Measurements from ENCODE around the gene SLC10A7. TPM values are rescaled to one million over a fixed set of nuclear protein-coding genes. Genes with fewer than 3 reads are reported as not detected.

The SLC10A7 gene
- total RNA-seq, 3 donors from 2014 or later (not counting 1 experiment from before 2014, with no cell fraction given) = 16.0 to 29.4 (median 26.3) TPM

DNA sequence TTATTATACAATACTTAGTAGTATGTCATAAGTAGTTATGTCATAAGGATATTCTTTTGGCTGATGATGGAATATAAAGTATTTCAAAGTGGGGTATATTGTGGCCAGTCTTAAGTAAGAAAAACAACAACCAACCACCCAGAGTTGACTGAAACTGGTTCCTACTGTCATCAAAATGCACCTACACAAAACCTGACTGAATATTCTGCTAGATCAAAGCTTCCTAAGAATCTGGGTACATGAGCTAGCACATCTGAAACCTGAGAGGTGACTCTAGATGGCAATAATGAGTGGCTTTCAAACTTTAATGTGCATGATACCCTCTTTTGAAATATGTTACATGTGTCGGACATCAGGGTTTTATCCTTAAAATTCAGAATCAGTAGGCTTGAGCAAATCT lies 247.0 kb downstream of the SLC10A7 start:
- WGBS (ENCODE audit: insufficient coverage) = 100% methylated on average over 1 of the region's 1 CpG
- Histone ChIP-seq H3K9me3 (ENCODE audit: control insufficient read depth, insufficient read depth, low read length) (no peaks in the 10 kb centered on the region), H3K4me1 (ENCODE audit: control insufficient read depth, insufficient read depth, low read length) (no peaks in the 10 kb centered on the region), H3K36me3 (ENCODE audit: control insufficient read depth, insufficient read depth, low read length) (no peaks in the 10 kb centered on the region), H3K4me3 (ENCODE audit: low read length) (no peak overlapping the region), H3K27ac (ENCODE audit: low read length) (no peak overlapping the region), H3K27me3 (ENCODE audit: control insufficient read depth, insufficient read depth, low read length) (no peaks in the 10 kb centered on the region)
- Mint-ChIP-seq H3K4me3 (no peak overlapping the region), H3K27ac (no peak overlapping the region), H3K36me3 (no peaks in the 10 kb centered on the region), H3K4me1 (no peaks in the 10 kb centered on the region), H3K9me3 (no peaks in the 10 kb centered on the region), H3K27me3 (ENCODE audit: low read depth in 2 of 2) (no peaks in the 10 kb centered on the region)
- no peak for ATAC-seq
- intact Hi-C loops (cut with micrococcal nuclease) = no loop called here
- DNase-seq = no peak
- TF ChIP-seq, protein P1, sequence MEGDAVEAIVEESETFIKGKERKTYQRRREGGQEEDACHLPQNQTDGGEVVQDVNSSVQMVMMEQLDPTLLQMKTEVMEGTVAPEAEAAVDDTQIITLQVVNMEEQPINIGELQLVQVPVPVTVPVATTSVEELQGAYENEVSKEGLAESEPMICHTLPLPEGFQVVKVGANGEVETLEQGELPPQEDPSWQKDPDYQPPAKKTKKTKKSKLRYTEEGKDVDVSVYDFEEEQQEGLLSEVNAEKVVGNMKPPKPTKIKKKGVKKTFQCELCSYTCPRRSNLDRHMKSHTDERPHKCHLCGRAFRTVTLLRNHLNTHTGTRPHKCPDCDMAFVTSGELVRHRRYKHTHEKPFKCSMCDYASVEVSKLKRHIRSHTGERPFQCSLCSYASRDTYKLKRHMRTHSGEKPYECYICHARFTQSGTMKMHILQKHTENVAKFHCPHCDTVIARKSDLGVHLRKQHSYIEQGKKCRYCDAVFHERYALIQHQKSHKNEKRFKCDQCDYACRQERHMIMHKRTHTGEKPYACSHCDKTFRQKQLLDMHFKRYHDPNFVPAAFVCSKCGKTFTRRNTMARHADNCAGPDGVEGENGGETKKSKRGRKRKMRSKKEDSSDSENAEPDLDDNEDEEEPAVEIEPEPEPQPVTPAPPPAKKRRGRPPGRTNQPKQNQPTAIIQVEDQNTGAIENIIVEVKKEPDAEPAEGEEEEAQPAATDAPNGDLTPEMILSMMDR (IDR thresholded peaks at IDR 0.05) = no peak

DNA sequence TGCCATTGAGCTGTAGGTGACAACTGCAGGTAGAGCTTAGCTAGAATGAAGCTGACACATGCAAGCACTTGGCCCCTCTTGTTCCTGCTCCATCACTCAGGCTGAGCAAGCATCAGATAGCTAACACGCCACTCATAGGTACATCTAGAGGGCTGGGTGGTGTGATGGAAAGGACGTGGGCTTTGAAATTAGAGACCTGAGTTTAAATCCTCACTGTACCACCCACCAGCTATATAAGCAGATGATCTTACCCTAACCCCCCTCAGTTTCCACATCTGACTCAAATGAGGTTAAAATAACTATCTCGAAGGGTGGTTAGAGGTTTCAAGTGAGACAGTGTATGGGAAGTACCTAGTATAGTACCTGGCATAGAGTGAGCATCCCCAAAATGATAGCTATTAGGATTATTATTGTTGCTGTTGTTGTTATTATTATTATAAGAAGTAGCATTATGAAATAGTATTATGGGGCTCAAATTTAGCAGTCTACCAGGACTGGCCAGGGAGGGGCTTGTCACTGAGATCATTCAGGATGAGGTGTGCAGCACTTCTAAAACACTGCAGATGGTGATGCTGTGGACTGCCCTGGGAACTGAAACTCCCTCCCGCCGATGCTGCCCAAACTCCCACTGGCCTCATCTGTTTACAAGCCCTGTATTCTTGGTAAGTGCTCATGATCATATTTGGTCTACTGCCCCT lies 248.4 kb downstream of the SLC10A7 start:
- no peak for ATAC-seq
- intact Hi-C loops (cut with micrococcal nuclease) = no loop called here
- Histone ChIP-seq H3K9me3 (ENCODE audit: control insufficient read depth, insufficient read depth, low read length) (no peaks in the 10 kb centered on the region), H3K36me3 (ENCODE audit: control insufficient read depth, insufficient read depth, low read length) (no peaks in the 10 kb centered on the region), H3K27ac (ENCODE audit: low read length) (no peak overlapping the region), H3K27me3 (ENCODE audit: control insufficient read depth, insufficient read depth, low read length) (no peaks in the 10 kb centered on the region), H3K4me1 (ENCODE audit: control insufficient read depth, insufficient read depth, low read length) (no peaks in the 10 kb centered on the region), H3K4me3 (ENCODE audit: low read length) (no peak overlapping the region)
- Mint-ChIP-seq H3K36me3 (no peaks in the 10 kb centered on the region), H3K27me3 (ENCODE audit: low read depth in 2 of 2) (no peaks in the 10 kb centered on the region), H3K4me3 (no peak overlapping the region), H3K27ac (no peak overlapping the region), H3K4me1 (no peaks in the 10 kb centered on the region), H3K9me3 (no peaks in the 10 kb centered on the region)
- DNase-seq = no peak
- WGBS (ENCODE audit: insufficient coverage) = 68% methylated on average over 3 of the region's 5 CpGs
- TF ChIP-seq, protein P1 (IDR thresholded peaks at IDR 0.05) = no peak

DNA sequence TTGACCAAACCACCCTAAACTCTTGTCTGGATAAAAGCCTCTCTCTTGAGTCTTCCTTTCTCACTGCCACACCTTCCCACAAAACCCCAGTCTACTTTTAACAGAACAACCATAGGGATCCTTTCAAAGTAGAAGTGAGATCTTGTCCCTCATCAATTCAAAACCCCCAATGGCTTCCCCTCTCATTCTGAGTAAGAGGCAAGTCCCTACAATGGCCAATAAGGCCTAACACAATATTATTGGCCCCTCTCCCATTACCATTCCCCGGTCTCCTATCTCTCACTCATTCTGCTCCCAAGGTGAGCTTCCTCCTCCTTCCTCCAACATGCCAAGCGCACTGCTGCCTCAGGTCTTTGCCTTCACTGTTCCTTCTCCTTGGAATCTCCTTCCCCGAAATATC lies 250.3 kb downstream of the SLC10A7 start:
- Histone ChIP-seq H3K27ac (ENCODE audit: low read length) (no peak overlapping the region), H3K27me3 (ENCODE audit: control insufficient read depth, insufficient read depth, low read length) (no peaks in the 10 kb centered on the region), H3K36me3 (ENCODE audit: control insufficient read depth, insufficient read depth, low read length) (no peaks in the 10 kb centered on the region), H3K4me1 (ENCODE audit: control insufficient read depth, insufficient read depth, low read length) (no peaks in the 10 kb centered on the region), H3K9me3 (ENCODE audit: control insufficient read depth, insufficient read depth, low read length) (no peaks in the 10 kb centered on the region), H3K4me3 (ENCODE audit: low read length) (no peak overlapping the region)
- no peaks in the 10 kb centered on the region for H3K36me3 Mint-ChIP-seq
- no peaks in the 10 kb centered on the region for H3K9me3 Mint-ChIP-seq
- no peak for ATAC-seq
- TF ChIP-seq, protein P1 (IDR thresholded peaks at IDR 0.05) = no peak
- WGBS (ENCODE audit: insufficient coverage) = 96% methylated on average over 3 of the region's 3 CpGs
- H3K27ac Mint-ChIP-seq = no peak overlapping the region
- no peaks in the 10 kb centered on the region for H3K4me1 Mint-ChIP-seq
- H3K4me3 Mint-ChIP-seq = no peak overlapping the region
- H3K27me3 Mint-ChIP-seq (ENCODE audit: low read depth in 2 of 2) = no peaks in the 10 kb centered on the region
- DNase-seq = no peak
- intact Hi-C loops (cut with micrococcal nuclease) = no loop called here

DNA sequence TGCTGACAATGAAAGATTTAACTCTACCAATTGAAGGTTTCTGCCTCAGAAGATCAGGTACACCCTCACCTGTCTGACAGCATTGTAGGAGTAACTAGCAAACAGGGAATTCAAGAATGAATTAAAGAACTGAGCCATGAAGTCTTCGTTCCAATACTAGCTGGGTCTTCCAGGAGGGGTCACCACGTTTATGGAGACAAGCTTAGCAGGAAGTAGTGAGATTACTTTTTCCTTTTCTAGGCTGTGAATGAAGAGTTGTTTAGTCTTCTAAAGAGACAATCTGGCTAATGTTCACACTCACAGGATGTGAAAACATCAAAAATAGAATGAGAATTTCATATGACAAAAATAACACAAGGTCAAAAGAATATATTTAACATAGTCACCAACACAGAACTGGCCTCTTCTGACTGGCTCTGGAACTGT lies 252.5 kb downstream of the SLC10A7 start:
- H3K27me3 Mint-ChIP-seq (ENCODE audit: low read depth in 2 of 2) = no peaks in the 10 kb centered on the region
- no peak overlapping the region for H3K4me3 ChIP-seq (ENCODE audit: low read length)
- TF ChIP-seq, protein P1 (IDR thresholded peaks at IDR 0.05) = no peak
- no peak overlapping the region for H3K4me3 Mint-ChIP-seq
- H3K36me3 Mint-ChIP-seq = no peaks in the 10 kb centered on the region
- H3K9me3 ChIP-seq (ENCODE audit: control insufficient read depth, insufficient read depth, low read length) = no peaks in the 10 kb centered on the region
- H3K4me1 Mint-ChIP-seq = no peaks in the 10 kb centered on the region
- H3K9me3 Mint-ChIP-seq = no peaks in the 10 kb centered on the region
- H3K27ac Mint-ChIP-seq = no peak overlapping the region
- DNase-seq (no peak), ATAC-seq (no peak)
- intact Hi-C loops (cut with micrococcal nuclease) = no loop called here
- no peaks in the 10 kb centered on the region for H3K27me3 ChIP-seq (ENCODE audit: control insufficient read depth, insufficient read depth, low read length)
- no peak overlapping the region for H3K27ac ChIP-seq (ENCODE audit: low read length)
- no peaks in the 10 kb centered on the region for H3K4me1 ChIP-seq (ENCODE audit: control insufficient read depth, insufficient read depth, low read length)
- no peaks in the 10 kb centered on the region for H3K36me3 ChIP-seq (ENCODE audit: control insufficient read depth, insufficient read depth, low read length)
- 82% methylated on average over 2 of the region's 2 CpGs for WGBS (ENCODE audit: insufficient coverage)
